Measurements from ENCODE around the gene PLD1. TPM values are rescaled to one million over a fixed set of nuclear protein-coding genes. Genes with fewer than 3 reads are reported as not detected.

PLD1 gene
- total and polyA plus RNA-seq, 2 of the 8 experiments (the other 6 are each of a cell fraction or from before 2014, with no cell fraction given), result 1.2 to 2.6 TPM

- Histone ChIP-seq H3K79me1 (ENCODE audit: low read depth, low read length) (no peaks in the 10 kb centered on the region), H3K4me3 (ENCODE audit: extremely low read depth in 1 of 4, insufficient read depth in 2 of 4, low read depth in 3 of 4, low read length in 4 of 4) (no peak overlapping the region), H3K36me3 (ENCODE audit: control insufficient read depth in 2 of 4, insufficient read depth in 4 of 4, low read length in 3 of 4) (no peaks in the 10 kb centered on the region), H4K8ac (ENCODE audit: extremely low read depth, insufficient read depth, low read length) (no peak overlapping the region), H3K27ac (ENCODE audit: low read depth, low read length) (no peak overlapping the region), H3K79me2 (ENCODE audit: control insufficient read depth in 1 of 2, insufficient read depth in 2 of 2, low read length in 2 of 2) (no peaks in the 10 kb centered on the region), H3K23ac (ENCODE audit: insufficient read length) (no peak overlapping the region), H4K91ac (replicated peaks; ENCODE audit: insufficient read length, low read length) (no peak overlapping the region), H3K18ac (ENCODE audit: extremely low read depth, low read length) (no peak overlapping the region), H2BK20ac (ENCODE audit: low read length) (no peak overlapping the region), H3K14ac (ENCODE audit: insufficient read length) (no peak overlapping the region), H4K5ac (ENCODE audit: insufficient read length, low read depth, low read length) (no peak overlapping the region), H3K4me1 (replicated peaks in 1 of 4; ENCODE audit: control insufficient read depth in 3 of 4, insufficient read depth in 4 of 4, low read length in 3 of 4) (no peaks in the 10 kb centered on the region), H3K27me3 (replicated peaks in 1 of 4; ENCODE audit: control insufficient read depth in 3 of 4, extremely low read depth in 1 of 4, insufficient read depth in 3 of 4, low read length in 3 of 4) (no peaks in the 10 kb centered on the region), H3K23me2 (ENCODE audit: low read depth, low read length) (no peaks in the 10 kb centered on the region), H2AK5ac (ENCODE audit: low read depth, low read length) (no peak overlapping the region), H3K4ac (replicated peaks; ENCODE audit: insufficient read length, low read depth, low read length) (no peak overlapping the region), H2AFZ (ENCODE audit: low read length) (no peak overlapping the region), H2BK15ac (ENCODE audit: low read length) (no peak overlapping the region), H3K4me2 (ENCODE audit: insufficient read depth in 1 of 2, low read depth in 2 of 2, low read length in 2 of 2) (no peak overlapping the region), H4K20me1 (replicated peaks in 1 of 2; ENCODE audit: control insufficient read depth in 1 of 2, insufficient read depth in 2 of 2, low read length in 2 of 2) (no peaks in the 10 kb centered on the region), H2BK120ac (replicated peaks; ENCODE audit: low read depth, low read length) (no peak overlapping the region), H2BK5ac (ENCODE audit: low read depth, low read length) (no peak overlapping the region), H3K9ac (replicated peaks in 1 of 4; ENCODE audit: extremely low read depth in 1 of 4, low read depth in 3 of 4, low read length in 3 of 4) (no peak overlapping the region), H3K56ac (replicated peaks; ENCODE audit: insufficient read length, low read depth, low read length) (no peak overlapping the region), H3K9me3 (ENCODE audit: insufficient read depth in 2 of 2, low read depth in 1 of 2, low read length in 1 of 2) (no peaks in the 10 kb centered on the region), H2BK12ac (ENCODE audit: low read depth, low read length) (no peak overlapping the region)
- DNase-seq (ENCODE audit: low read depth in 1 of 2, low spot score in 2 of 2) (no peak), FAIRE-seq (no peak)
- 86% methylated on average over 4 of the region's 4 CpGs; no CpG with 5 or more reads in 1 of the 2 experiments for WGBS, 2 experiments (ENCODE audit: extremely low coverage in 1 of 2, insufficient coverage in 1 of 2, insufficient read length in 1 of 2, insufficient replicate concordance in 2 of 2, low coverage in 1 of 2, low lambda C conversion rate in 2 of 2, missing lambda C conversion rate in 1 of 2)
- CTCF ChIA-PET (ENCODE audit: partially characterized antibody), result no interaction called here
- POLR2A ChIA-PET (ENCODE audit: partially characterized antibody), result no interaction called here
- TF ChIP-seq MAFK (IDR thresholded peaks at IDR 0.05; ENCODE audit: low read depth, low read length) (no peak), HDAC2 (IDR thresholded peaks at IDR 0.05; ENCODE audit: borderline replicate concordance in 1 of 2, low read depth in 2 of 2, low read length in 2 of 2) (no peak), SUZ12 (IDR thresholded peaks at IDR 0.05; ENCODE audit: low read length) (no peak), HDAC6 (IDR thresholded peaks at IDR 0.05; ENCODE audit: low read depth, low read length) (no peak), EGR1 (IDR thresholded peaks at IDR 0.05; ENCODE audit: borderline replicate concordance, low read depth, low read length) (no peak), RXRA (IDR thresholded peaks at IDR 0.05; ENCODE audit: insufficient read depth, low read depth, low read length) (no peak), FOSL1 (IDR thresholded peaks at IDR 0.05; ENCODE audit: insufficient read depth, low read depth, low read length) (no peak), CTCF (IDR thresholded peaks at IDR 0.05; ENCODE audit: control extremely low read depth in 1 of 3, insufficient read depth in 1 of 3, low read depth in 1 of 3, low read length in 3 of 3) (no peak), CEBPB (IDR thresholded peaks at IDR 0.05; ENCODE audit: low read depth, low read length) (no peak), CREB1 (IDR thresholded peaks at IDR 0.05) (no peak), CBX5 (IDR thresholded peaks at IDR 0.05; ENCODE audit: low read depth, low read length) (no peak), ATF3 (IDR thresholded peaks at IDR 0.05; ENCODE audit: insufficient read depth, low read depth, low read length) (no peak)
Observed at GRCh38 chr3:171671709-171672108, 138.6 kb downstream of the PLD1 start.

Data from H1 (cell line).